ENCODE results near the gene SRSF9. TPM values are rescaled to one million over a fixed set of nuclear protein-coding genes. Genes with fewer than 3 reads are reported as not detected.

Gene SRSF9
- total RNA-seq, 1 donor from 2014 or later, result 34.4 TPM

DNA sequence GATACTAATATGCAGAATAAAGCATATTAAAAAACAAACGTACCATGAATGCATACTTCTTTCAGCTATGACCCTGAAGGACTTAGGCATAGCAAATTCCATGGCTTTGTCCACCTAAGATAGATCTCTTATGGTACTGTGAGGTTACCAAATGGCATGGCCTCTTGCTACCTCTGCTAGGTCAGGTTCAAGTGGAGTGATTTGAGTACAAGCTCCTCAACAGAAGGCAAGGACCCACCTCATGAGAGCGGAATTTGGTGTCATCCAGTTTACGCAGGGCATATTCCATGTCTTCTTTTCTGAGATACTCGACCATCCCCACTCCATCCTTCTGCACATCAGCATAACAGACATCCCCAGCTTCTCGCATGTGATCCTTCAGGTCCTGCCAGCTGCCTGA lies 5.8 kb downstream of the SRSF9 start:
- peaks cover 78% of the 10 kb centered on the region for H3K36me3 ChIP-seq
- no peak overlapping the region for H3K4me3 ChIP-seq
- H3K27me3 ChIP-seq (ENCODE audit: low read depth), result no peaks in the 10 kb centered on the region
- TF ChIP-seq, protein P1, sequence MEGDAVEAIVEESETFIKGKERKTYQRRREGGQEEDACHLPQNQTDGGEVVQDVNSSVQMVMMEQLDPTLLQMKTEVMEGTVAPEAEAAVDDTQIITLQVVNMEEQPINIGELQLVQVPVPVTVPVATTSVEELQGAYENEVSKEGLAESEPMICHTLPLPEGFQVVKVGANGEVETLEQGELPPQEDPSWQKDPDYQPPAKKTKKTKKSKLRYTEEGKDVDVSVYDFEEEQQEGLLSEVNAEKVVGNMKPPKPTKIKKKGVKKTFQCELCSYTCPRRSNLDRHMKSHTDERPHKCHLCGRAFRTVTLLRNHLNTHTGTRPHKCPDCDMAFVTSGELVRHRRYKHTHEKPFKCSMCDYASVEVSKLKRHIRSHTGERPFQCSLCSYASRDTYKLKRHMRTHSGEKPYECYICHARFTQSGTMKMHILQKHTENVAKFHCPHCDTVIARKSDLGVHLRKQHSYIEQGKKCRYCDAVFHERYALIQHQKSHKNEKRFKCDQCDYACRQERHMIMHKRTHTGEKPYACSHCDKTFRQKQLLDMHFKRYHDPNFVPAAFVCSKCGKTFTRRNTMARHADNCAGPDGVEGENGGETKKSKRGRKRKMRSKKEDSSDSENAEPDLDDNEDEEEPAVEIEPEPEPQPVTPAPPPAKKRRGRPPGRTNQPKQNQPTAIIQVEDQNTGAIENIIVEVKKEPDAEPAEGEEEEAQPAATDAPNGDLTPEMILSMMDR (IDR thresholded peaks at IDR 0.05; ENCODE audit: borderline replicate concordance), result no peak
- peaks cover 36% of the 10 kb centered on the region for H3K4me1 ChIP-seq
- H3K27ac ChIP-seq (replicated peaks), result no peak overlapping the region
- no peak for DNase-seq
- intact Hi-C loops (cut with micrococcal nuclease), result no loop called here
- no peaks in the 10 kb centered on the region for H3K9me3 ChIP-seq (replicated peaks)

DNA sequence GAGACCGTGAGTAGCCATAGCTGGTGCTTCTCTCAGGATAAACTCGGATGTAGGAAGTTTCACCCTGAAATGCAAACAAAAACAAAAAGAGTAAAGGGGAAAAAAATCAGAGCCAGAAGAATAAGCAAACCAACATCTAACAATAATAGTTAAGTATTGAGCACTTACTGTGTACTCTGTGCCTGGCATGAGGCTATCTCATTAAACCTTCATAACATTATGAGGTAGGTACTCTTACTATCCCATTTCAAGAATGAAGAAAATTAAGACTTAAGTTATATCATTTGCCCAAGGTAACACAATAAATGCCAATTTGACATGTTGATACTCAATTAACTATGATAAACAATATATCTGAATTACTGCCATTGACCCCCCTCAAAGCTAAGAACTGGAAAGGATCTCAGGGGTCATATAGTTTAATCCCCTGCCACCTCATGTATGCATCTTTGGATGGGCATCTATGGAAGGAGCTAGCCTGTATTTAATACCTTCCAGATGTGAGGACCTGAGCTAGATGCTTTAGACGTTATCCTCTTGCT lies 7.4 kb downstream of the SRSF9 start:
- peaks cover 92% of the 10 kb centered on the region for H3K36me3 ChIP-seq
- H3K27ac ChIP-seq (replicated peaks), result no peak overlapping the region
- H3K9me3 ChIP-seq (replicated peaks), result no peaks in the 10 kb centered on the region
- H3K4me3 ChIP-seq, result no peak overlapping the region
- H3K4me1 ChIP-seq, result peaks cover 21% of the 10 kb centered on the region
- no peaks in the 10 kb centered on the region for H3K27me3 ChIP-seq (ENCODE audit: low read depth)
- intact Hi-C loops (cut with micrococcal nuclease), result no loop called here
- DNase-seq, result no peak
- TF ChIP-seq, protein P1 (IDR thresholded peaks at IDR 0.05; ENCODE audit: borderline replicate concordance), result no peak

DNA sequence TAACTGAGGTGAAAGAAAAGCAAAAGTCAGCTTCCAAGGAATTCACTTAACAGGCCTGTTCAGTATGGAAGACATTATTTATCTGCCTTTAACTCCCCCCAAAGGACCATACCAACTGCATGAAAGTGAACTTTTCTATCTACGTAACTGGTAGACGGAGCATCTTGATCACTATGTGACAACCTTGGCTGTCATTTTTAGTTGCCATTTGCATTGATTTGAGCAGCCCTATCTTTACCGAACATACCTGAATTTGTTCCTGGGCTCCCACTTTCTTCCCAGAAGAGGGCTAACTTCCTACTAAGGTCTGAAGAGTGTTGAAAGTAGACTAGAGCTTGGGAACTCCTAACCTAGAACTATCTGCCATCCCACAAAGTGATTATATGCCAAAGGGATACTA lies 9.4 kb downstream of the SRSF9 start:
- intact Hi-C loops (cut with micrococcal nuclease), result no loop called here
- peaks cover under 1% of the 10 kb centered on the region for H3K4me1 ChIP-seq
- no peak overlapping the region for H3K4me3 ChIP-seq
- TF ChIP-seq, protein P1 (IDR thresholded peaks at IDR 0.05; ENCODE audit: borderline replicate concordance), result no peak
- no peaks in the 10 kb centered on the region for H3K27me3 ChIP-seq (ENCODE audit: low read depth)
- no peak for DNase-seq
- no peaks in the 10 kb centered on the region for H3K9me3 ChIP-seq (replicated peaks)
- peaks cover 99% of the 10 kb centered on the region for H3K36me3 ChIP-seq
- H3K27ac ChIP-seq (replicated peaks), result no peak overlapping the region

DNA sequence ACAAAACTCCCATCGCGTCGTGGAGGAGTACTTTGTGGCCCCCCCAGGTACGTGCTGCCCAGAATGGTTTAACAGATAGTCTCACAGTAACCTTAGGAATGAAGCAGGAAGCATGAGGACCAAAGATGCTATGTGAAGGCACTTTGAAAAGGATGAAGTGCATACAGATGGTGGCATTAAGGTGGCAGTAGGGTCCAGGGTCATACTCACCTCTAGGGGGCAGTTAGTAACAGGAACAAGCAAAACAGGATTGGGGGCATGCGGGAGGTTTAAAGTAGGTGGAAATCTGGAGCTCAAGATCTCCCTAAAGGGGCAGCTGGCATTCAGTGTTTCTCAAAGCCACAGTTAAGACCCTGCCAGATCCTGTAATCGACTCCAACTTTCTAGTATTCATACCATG lies 12.4 kb downstream of the SRSF9 start:
- no peak for DNase-seq
- Histone ChIP-seq H3K36me3 (peaks cover 86% of the 10 kb centered on the region), H3K27ac (replicated peaks) (no peak overlapping the region), H3K4me3 (no peak overlapping the region), H3K27me3 (ENCODE audit: low read depth) (no peaks in the 10 kb centered on the region), H3K9me3 (replicated peaks) (no peaks in the 10 kb centered on the region), H3K4me1 (no peaks in the 10 kb centered on the region)
- intact Hi-C loops (cut with micrococcal nuclease), result no loop called here
- TF ChIP-seq, protein P1 (IDR thresholded peaks at IDR 0.05; ENCODE audit: borderline replicate concordance), result peak; percentile 20

DNA sequence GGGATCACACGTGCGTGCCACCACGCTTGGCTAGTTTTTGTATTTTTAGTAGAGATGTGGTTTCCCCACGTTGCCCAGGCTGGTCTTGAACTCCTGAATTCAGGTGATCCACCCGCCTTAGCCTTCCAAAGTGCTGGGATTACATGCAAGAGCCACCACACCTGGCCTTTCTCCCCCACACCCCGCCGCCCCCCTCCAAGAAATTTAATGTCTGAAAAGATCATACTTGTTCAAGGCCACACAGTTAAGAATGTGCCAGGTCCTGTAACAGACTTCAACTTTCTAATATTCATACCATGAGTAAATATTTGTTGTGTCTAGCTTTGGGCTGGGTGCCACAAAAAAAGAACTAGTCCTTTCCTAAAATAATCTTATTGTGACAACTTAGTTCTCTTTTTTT lies 14.2 kb downstream of the SRSF9 start:
- intact Hi-C loops (cut with micrococcal nuclease), result no loop called here
- Histone ChIP-seq H3K9me3 (replicated peaks) (no peaks in the 10 kb centered on the region), H3K4me1 (no peaks in the 10 kb centered on the region), H3K4me3 (no peak overlapping the region), H3K27me3 (ENCODE audit: low read depth) (no peaks in the 10 kb centered on the region), H3K36me3 (peaks cover 84% of the 10 kb centered on the region), H3K27ac (replicated peaks) (no peak overlapping the region)
- TF ChIP-seq, protein P1 (IDR thresholded peaks at IDR 0.05; ENCODE audit: borderline replicate concordance), result no peak
- no peak for DNase-seq
